Iris pigment epithelial cell (primary cell): ENCODE data around the gene SLC12A8.
A peak's percentile ranks its signal among the peaks of the same experiment; 100 is the strongest.

Experiments used
- DNase-seq: peaks from one replicate; pipeline ENCODE4 v3.0.0-alpha.2; 2011; ENCODE audit warnings: low read depth

SLC12A8 gene

DNA sequence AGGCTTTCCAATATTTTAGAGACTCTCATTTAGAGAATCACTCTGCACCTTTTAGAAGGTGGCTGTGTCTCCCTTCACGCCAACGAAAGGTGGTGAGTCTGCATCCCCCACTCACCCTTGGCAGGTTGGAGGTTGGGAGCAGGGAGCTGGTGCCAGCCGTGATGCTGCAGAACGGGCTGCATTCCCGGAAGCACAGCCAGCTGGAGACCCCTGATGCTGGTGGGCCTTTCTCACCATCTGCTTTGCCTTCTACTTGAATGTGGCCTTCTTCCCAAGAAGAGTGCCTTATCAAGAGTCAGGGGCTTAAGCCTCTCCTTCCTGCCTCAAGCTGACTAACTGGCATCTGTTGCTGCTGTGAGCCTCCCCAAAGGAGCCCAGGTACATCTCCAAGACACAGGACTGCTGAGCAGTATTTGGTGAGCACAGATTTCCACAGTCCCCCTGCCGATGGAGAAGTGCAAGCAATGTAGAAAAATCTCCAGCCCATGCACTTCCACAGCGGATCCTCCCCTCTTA lies 139.1 kb downstream of the SLC12A8 start:
- no peak for DNase-seq

DNA sequence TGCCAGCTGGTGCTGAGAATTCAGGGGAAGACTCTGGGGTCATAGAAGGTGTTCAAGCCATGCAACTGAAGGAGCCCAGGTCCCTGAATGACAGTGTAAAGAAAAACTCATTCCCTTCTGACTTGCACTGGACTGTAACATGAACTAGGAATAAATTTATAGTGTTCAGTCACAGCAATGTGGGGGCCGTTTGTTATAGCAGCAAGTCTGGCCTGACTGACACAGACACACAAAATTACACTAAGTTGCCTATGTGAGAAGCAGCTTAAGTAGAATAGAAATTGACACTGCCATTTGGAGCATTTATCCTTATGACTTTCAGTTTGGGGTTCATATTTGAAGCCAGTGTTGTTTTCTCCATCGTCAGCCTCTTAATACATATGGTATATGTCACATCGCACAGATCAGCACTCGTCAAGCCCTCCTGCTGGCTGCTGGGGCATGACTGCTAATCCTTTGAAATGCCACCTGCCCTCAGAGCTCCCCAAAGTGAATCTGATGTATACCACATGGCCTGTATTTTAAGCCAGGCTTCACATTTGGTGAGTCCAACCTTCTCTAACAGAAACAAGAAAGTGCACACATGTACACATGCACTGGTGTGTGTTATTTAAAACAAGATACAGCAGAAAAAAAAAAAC lies 139.7 kb downstream of the SLC12A8 start:
- no peak for DNase-seq

DNA sequence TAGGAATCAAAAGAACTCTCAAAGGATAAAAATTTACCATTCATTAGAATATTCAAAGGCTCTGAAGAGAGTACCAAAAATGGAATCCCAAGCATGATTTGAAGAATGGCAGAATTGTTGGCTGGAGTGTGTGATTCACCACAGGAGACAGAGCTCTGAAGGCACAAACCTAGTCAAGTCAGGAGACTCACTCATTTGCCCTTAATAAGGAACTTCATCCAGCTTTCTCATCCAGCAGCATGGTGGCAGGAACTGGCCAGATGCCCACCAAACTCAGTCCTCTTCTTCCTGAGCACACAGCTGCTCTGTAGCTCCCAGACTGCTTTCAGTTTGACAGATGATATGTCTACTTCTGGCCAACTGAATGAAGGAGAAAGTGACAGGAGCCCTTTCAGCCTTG lies 140.2 kb downstream of the SLC12A8 start:
- peak; percentile 66 for DNase-seq

DNA sequence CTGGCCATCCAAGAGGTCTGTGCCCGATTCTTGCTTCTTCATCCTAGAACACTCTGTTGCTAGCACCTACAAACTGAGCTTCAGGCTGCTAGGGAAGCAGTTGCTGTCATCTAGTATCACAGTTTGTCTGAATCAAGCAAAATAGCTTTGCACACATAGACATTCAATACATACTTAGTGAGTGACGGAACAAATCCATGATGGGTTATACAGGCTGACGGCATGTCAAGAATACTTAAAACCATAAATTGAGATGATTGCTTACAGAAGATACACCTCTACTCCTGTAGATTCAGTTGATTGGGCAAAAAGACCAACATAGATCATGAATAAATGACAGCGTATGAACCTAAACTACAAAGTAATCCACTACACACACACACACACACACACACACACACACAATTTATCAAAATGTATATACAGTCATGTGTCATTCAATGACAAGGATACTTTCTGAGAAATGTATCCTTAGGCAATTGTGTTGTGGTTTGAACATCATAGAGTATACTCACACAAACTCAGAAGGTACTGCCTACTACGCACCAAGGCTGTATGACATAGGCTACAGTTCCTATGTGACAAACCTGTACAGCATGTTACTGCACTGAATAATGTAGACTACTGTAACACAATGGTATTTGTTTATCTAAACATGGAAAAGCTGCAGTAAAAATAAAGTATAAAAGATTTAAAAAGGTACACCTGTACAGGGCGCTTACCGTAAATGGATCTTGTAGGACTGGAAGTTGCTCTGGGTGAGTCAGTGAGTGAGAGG lies 142.4 kb downstream of the SLC12A8 start:
- no peak for DNase-seq

DNA sequence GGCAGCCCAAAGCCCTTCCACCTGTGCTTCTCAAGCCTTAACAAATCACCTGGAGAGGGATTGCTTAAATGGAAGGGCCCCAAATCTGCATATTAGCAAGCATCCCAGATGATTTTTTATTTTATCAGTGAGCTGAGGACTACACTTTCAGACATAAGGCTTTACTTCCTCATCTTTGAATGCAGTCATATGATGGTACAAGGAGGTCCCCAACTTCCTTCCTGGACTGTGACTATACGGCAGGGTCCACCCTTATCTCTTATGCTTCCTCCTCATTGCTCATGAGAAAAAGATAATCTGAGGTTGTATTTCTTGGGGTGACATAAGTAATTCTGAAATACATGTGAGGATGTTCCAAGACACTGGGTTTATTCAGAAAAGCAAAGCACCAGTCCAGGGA lies 143.1 kb downstream of the SLC12A8 start:
- no peak for DNase-seq

DNA sequence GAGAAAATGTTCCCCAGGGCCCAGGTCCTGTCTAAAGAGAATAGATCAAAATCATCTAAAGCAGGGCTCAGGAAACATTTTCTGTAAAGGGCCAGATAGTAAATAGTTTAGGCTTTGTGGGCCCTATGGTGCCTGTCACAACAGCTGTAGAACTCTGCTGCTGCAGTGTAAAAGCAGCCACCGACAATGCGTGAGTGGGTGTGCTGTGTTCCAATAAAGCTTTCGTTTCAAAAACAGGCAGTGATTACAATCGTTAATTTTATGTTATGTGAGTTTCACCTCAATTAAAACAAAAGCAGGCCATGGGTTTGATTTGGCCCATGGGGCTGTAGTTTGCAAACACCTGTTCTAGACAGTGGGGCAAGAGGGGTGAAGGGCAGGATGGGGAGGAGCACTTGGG lies 144.3 kb downstream of the SLC12A8 start:
- no peak for DNase-seq

DNA sequence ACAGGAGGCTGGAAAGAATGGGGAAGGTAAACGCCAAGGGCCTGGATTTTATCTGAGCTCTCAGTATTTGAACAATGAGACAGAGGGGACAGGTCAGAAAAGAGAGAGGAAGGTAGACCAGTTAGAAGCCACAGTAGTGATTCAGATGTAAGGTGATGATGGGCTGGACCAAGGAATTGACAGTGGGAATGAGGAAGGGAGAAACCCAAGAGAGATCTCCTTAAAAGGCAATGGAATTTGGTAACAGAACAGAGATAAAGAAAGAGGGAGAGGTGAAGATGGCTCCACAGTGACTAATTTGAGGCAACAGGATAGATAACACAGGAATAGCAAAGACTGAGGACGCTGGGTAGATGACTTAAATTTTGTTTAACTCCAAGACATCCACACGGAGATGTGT lies 145.3 kb downstream of the SLC12A8 start:
- no peak for DNase-seq

DNA sequence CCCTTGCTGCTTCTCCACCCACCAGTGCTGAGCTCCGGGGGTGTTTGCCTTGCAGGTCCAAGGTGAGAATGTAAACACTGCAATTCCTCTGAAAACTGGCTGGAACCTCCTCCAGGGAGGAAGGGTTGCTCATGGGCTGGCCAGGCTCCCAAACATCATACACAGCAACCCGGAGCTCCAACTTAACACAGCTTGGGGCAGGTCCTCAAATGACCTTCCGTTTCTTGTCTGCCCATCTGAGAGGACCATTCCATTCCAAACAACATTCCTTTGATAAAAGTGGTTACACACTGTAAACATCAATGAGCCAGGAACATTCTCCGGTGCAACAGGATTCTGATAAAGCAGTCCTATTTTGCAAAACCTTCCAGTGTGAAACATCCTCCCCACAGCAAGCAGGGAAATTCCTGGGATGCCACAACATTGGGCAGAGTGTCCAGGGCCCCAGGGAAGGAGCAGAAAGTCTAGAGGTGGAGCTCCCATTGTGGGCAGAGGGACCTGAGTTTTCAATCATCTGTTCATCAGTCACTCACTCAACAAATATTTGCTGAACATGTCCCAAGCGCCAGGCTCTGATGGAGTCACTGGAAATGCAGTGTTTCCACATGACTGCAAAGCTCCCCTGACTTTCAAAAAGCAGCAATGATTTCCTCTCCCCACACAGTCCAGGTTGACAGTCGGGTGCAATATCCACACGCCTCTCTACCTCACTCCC lies 149.5 kb downstream of the SLC12A8 start:
- peak; percentile 97 for DNase-seq

DNA sequence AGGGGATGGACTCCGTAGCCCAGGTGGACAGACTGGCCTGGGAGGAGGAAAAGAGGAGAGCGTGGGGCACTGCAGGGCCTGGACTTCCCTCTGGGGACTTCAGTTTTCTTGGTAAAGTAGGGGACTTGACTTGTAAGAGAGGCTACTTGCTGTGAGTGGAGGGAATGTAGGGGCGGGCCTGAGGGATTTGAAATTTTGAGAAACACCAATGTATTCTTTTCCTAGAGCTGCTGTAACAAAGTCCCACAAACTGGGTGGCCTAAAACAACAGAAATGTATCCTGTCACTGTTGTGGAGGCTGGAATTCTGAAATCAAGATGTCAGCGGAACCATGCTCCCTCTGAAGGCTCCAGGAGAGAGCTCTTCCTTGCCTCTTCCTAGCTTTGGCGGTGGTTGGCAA lies 150.9 kb downstream of the SLC12A8 start:
- no peak for DNase-seq

DNA sequence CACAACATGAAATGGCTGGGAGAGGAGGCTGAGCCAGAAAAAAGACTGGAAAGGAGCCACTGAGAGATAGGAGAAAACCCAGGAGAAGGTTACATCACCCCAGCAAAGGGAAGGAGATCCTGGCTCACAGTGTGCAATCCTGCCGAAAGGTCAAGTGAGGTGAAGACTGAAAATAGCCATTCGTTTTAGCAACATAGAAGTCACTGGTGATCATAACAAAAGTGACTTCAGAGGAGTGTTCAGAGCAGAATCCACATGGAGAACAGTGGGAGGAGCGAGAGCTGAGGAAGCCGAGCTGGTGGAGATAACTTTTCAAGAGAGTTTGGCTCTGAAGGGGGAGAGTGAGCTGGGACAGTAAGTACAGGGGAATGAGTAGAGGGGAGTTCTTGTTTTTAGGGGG lies 151.4 kb downstream of the SLC12A8 start:
- DNase-seq: peak; percentile 62

DNA sequence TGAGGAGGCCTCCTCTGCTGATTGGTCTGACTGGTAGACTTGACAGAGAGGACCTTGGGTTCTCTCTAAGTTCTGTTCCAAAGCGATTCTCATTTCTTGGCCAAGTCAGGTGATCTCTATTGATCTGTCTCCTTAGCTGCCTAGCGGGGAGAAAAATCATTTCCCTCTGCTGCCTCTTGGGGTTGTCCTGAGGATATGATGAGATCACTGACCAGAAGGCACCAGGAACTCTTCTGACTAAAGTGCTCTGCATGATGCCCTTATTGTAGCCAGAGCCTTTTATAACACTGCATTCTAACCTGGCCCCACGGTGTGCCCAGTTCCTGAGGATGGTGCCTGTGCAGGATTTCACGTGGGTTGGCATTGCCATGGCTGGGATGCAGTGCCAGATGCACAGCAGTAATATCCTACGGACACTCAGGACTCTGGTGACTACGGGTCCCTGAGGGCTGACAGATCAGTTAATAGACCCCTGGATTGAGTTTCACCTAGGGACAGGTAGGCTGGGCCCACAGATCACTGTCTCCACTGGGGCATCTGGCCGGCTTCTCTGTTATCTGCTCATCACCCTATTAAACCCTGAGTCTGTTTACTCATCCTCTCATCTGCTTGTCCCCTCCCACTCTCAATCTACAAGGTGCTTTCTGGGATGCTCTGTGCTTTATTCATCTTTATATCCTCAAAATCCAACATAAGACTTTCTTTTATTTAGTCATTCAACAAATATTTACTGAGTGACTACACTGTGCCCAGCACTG lies 152.9 kb downstream of the SLC12A8 start:
- DNase-seq: peak; percentile 60

DNA sequence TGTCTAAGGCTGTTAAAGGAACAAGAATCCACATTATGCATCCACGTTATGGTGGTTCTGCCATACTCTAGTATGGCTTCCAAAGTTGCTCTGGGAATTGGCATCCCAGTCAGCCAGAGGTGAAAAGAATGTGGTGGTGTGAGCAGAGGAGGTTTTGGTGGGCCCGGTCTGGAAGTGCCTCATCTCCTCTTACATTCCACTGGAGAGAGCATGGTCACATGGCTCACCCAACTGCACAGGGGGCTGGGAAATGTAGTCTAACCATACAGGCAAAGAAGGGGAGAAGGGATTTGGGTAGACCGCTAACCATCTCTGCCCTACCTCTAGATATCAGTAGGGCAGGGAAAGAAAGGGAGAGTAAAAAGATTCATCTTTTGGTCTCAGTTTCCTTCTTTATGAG lies 153.6 kb downstream of the SLC12A8 start:
- DNase-seq: no peak

DNA sequence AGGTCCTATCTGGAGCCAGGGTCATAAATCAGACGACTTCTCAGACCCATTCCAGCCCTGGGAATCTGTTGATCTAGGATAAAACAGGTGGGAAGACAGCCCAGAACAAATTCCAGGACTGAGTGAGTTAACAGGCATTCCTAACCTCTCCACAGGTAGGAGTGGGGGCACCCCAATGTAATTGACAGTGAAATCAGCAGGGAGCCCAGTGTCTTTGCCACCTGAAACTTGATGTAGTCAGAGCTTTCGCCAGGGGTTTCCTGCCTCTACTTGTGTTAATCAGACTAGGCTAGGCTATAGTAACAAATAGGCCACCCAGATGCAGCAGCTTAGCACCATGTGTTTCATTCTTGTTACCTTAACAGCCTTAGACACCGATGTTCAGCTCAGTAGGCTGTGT lies 154.0 kb downstream of the SLC12A8 start:
- no peak for DNase-seq

DNA sequence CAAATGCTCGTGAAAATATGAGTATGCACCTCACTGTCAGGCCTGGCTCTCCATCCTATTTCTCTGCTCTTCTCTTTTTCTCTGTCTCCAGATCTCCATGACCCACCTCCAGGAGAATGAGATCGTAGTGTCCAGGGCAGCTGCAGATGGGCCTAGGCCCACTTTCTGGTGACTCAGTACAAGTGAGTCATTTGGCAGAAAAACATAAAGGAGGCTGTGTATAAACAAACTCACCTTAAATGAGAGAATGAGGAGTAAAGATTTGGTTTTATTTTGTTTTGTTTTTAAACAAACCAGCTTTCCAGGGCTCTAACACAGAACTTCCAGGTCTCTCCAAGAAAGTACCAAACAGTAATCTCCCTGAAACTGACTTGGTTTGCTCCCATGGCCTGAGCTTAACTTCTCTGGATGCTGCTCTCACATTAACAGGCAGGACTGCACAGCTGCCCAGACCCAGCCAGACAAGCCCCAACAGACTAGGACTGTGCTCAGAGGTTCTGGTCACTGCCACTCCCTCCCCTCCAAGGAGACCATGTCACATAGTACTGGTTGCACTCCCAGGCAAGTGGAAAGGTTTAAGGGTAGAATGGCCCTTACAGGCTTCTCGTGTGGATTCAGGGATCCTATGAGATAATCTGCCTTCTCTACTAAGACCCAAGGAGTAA lies 155.2 kb downstream of the SLC12A8 start:
- DNase-seq: peak; percentile 91

DNA sequence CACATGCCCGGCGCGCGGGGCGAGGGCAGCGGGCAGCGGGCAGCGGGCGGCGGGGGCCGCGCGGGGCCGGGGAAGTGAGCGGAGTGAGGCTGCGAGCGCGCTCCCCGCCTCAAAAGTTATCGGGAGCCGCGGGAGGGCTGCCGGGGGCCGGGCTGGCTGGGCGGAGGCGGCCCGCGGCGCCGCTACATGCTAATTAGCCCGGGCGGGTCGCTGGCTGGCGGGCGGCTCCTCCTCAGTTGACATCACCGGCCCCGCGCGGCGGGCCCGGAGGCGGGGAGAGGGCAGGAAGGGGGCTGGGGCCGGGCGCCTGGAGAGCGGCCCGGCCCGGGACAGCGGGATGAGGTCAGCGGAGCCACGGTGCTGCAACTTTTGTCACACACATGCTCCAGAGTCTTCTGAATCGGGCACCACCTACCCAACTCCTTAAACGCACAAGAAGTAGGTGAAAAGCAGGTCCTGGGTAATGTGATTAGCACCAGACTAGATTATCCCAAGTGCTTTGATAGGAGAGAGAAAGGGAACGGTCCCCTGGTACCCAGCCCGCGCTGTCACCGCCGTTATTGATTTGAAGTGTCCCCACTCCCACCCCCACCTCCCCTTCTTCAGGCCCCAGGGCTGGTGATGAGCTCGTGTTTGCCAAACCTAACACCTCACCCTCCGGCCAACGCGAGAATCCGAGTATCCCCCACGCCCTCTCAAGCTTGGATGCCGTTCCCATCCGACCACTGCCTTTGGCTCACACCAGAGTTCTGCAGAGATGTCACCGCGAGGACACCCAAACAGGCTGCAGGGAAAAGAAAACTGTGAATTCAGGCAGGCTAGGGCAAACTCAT lies 156.4 kb downstream of the SLC12A8 start, which contains the start of gene HEG1:
HEG1 (minus strand) TSS at position 85 of the 833 bp plus-strand sequence. CDS start 107 bp downstream, outside the sequence.
- DNase-seq: peak; percentile 88

DNA sequence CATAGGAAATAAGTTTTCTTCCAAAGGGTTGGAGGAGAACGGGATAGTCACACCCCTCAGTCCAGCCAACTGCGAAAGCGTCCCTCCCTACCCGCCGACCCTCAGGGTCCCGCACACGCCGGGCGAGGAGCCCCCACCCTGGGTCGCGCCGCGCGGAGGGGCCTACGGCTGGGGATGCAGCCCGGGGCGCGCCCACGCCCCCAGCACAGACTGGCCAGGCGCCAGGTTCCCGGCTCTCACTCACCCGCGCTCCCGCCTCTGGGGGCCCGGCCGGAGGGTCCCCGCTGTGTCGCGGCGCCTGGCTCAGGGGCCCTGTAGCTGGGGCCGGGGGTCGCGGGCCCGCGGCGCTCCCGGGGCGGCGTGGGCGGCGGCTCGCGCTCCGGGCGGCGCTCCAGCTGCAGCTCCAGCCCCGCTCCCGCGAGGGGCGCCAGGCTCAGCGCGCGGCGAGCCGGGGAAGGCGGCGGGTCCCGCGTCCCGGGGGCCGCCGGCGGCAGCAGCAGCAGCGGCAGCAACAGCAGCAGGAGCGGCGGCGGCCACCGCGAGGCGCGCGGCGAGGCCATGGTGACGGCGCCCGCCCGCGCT lies 157.1 kb downstream of the SLC12A8 start:
- no peak for DNase-seq

DNA sequence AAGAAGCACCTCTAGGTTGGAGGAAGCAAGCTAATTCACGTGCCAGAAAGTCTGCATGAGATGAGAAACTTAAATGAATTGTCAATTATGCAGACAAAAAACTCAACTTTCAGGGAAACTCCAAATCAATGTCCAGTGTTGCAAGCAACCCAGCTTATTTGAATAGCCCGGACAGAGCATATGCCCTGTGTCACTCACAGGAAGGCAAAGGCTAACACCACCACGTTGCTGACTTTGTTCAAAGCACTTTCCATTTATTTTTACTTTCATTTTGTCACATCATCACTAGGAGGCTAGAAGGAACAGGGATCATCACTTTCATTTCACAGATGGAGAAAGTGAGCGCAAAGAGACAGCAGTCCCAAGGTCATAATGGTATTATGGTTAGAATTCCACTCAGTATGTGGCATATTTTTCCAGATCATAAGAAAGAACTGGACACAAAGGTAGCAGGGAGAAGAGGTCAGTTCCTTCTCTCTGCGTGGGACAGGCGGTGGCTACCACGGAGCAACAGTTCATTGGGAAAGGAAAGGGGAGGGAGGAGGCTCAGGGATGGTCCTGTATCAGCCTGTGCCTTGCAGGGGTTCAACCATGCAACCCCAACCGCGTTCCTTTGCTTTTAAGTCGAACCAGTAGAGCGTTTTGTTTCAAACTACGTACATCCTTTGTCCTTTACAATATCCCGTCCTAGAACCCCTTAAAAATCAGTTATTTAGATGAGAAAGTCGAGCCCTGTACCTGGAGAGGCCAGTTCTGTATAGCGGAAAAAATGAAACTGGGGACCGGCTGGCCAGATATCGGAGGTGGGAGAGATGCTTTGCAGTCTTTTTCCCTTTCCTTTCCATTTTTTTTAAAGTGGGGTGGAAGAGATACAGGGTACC lies 157.9 kb downstream of the SLC12A8 start:
- DNase-seq: peak; percentile 63

DNA sequence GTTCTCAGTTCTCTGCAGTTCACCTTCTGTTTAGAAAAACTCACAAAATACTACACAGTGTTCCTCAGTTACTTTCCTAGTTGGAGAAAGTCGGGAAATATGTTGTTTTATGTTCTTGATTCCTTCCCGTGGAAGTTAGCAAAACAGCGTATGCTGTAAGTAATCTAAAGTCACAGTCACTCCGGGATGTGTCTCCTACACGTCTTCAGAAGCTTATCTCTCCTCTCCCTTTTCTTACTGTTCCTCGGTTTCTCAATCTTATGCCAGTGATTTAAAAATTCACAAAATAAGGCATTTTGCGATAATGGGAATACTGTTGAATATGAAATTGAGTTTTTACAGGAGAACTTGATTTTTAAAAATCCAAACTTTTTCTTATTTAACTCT lies 158.5 kb downstream of the SLC12A8 start:
- no peak for DNase-seq

DNA sequence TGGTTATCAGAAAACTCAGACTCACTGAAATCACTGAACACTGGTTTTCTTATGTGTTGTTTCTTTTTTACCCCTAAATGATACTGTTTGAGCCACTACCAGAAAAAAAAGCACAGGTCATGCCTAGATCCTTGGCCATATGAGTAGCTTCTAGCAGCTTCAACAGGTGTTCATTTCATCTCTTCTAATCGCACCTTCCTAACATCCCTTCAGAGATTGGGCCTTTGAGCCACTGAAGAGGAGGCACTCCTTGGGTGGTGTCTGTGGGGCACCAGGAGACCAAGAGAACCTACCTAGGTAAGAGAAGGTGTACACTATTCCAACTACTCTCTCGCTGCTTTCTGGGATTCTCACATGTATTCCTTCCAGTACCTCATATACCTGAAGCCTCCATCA lies 159.2 kb downstream of the SLC12A8 start:
- no peak for DNase-seq
